ENCODE measurements around the gene NARS2. TPM values are rescaled to one million over a fixed set of nuclear protein-coding genes. Genes with fewer than 3 reads are reported as not detected.

Gene NARS2
- total RNA-seq, 3 donors from 2014 or later (not counting 1 experiment from before 2014, with no cell fraction given), result 6.5 to 9.6 (median 8.8) TPM

DNA sequence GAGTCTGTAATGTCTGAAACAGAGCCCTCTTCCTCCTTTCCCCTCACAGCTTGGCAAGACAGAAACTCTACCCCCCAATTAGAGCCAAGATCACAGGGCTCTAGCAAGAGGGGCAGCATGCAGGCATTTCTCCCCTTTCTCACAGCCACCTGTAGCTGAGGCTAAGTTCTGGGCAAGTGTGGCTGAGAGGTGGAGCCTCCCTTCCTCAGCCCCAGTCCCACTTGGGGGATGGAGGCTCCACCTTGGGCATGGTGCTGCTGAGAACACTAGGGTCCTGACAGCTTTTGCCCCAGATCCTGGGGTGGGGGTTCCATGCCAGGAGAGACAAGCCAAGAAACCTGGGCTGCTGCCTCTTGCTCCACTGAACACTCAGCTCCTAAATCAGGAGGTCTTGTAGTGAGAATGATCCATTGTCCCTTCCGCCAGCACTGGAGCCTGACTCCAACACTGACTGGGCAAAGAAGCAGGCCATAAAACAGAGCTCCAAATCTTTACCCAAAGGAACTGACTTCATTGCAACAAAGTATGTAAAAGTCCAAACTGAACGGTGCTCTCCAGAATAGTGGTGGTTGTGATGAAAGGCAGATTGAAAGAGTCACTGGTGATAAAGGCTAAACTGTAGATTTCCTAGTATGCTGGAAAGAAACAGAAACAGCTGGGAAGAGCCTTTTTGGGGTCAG is 25.6 kb downstream of the NARS2 start:
- no peak overlapping the region for H3K27ac Mint-ChIP-seq
- H3K36me3 Mint-ChIP-seq, result no peaks in the 10 kb centered on the region
- ATAC-seq (no peak), DNase-seq (no peak)
- no peaks in the 10 kb centered on the region for H3K27me3 Mint-ChIP-seq (ENCODE audit: low read depth in 2 of 2)
- H3K27ac ChIP-seq (ENCODE audit: low read length), result no peak overlapping the region
- no peak overlapping the region for H3K4me3 ChIP-seq (ENCODE audit: low read length)
- H3K4me1 ChIP-seq (ENCODE audit: control insufficient read depth, insufficient read depth, low read length), result no peaks in the 10 kb centered on the region
- H3K4me3 Mint-ChIP-seq, result no peak overlapping the region
- H3K9me3 ChIP-seq (ENCODE audit: control insufficient read depth, insufficient read depth, low read length), result no peaks in the 10 kb centered on the region
- H3K4me1 Mint-ChIP-seq, result peaks cover 0 to 4% of the 10 kb centered on the region in 2 donors
- intact Hi-C loops (cut with micrococcal nuclease), result no loop called here
- H3K27me3 ChIP-seq (ENCODE audit: control insufficient read depth, insufficient read depth, low read length), result no peaks in the 10 kb centered on the region
- H3K9me3 Mint-ChIP-seq, result no peaks in the 10 kb centered on the region
- H3K36me3 ChIP-seq (ENCODE audit: control insufficient read depth, insufficient read depth, low read length), result peaks cover 2% of the 10 kb centered on the region
- TF ChIP-seq, protein P1, sequence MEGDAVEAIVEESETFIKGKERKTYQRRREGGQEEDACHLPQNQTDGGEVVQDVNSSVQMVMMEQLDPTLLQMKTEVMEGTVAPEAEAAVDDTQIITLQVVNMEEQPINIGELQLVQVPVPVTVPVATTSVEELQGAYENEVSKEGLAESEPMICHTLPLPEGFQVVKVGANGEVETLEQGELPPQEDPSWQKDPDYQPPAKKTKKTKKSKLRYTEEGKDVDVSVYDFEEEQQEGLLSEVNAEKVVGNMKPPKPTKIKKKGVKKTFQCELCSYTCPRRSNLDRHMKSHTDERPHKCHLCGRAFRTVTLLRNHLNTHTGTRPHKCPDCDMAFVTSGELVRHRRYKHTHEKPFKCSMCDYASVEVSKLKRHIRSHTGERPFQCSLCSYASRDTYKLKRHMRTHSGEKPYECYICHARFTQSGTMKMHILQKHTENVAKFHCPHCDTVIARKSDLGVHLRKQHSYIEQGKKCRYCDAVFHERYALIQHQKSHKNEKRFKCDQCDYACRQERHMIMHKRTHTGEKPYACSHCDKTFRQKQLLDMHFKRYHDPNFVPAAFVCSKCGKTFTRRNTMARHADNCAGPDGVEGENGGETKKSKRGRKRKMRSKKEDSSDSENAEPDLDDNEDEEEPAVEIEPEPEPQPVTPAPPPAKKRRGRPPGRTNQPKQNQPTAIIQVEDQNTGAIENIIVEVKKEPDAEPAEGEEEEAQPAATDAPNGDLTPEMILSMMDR (IDR thresholded peaks at IDR 0.05), result no peak
- 94% methylated on average over 2 of the region's 2 CpGs for WGBS (ENCODE audit: insufficient coverage)

DNA sequence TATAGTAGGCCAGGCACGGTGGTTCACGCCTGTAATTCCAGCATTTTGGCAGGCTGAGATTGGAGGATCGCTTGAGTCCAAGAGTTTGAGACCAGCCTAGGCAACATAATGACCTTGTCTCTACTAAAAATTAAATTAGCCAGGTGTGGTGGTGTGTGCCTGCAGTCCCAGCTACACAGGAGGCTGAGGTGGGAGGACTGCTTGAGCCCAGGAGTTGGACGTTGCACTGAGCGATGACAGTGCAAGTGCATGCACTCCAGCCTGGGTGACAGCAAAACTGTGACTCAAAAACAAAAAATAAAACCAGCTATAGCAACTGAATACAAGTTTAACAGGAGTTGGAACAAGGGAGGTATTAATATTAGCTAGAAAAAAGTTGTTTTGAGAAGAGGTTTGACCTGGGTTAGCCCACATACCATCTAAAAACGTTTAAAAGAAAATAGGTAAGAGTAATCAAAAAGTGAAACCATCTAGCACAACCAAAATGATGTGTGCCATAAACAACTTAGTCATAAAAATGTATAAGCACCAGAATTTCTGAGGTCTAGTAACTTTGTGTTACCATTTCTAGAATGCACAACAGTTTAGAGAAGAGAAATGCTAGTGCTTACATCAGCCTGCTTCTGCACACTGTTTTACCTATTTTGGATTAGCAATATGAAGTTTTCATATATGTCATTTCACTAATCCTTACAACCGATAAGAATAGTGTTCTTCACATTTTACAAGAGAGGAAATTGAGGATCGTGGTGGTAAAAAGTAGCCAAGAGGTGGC is 26.5 kb downstream of the NARS2 start:
- H3K4me3 Mint-ChIP-seq, result no peak overlapping the region
- no peaks in the 10 kb centered on the region for H3K9me3 Mint-ChIP-seq
- no peaks in the 10 kb centered on the region for H3K9me3 ChIP-seq (ENCODE audit: control insufficient read depth, insufficient read depth, low read length)
- peaks cover 0 to 4% of the 10 kb centered on the region in 2 donors for H3K4me1 Mint-ChIP-seq
- TF ChIP-seq, protein P1 (IDR thresholded peaks at IDR 0.05), result no peak
- no peaks in the 10 kb centered on the region for H3K4me1 ChIP-seq (ENCODE audit: control insufficient read depth, insufficient read depth, low read length)
- WGBS (ENCODE audit: insufficient coverage), result over 99% methylated on average over 5 of the region's 8 CpGs
- H3K36me3 ChIP-seq (ENCODE audit: control insufficient read depth, insufficient read depth, low read length), result peaks cover 2% of the 10 kb centered on the region
- H3K27ac Mint-ChIP-seq, result no peak overlapping the region
- no peak overlapping the region for H3K4me3 ChIP-seq (ENCODE audit: low read length)
- no peaks in the 10 kb centered on the region for H3K27me3 Mint-ChIP-seq (ENCODE audit: low read depth in 2 of 2)
- ATAC-seq (no peak), DNase-seq (no peak)
- intact Hi-C loops (cut with micrococcal nuclease), result no loop called here
- H3K27me3 ChIP-seq (ENCODE audit: control insufficient read depth, insufficient read depth, low read length), result no peaks in the 10 kb centered on the region
- H3K27ac ChIP-seq (ENCODE audit: low read length), result no peak overlapping the region
- H3K36me3 Mint-ChIP-seq, result no peaks in the 10 kb centered on the region

DNA sequence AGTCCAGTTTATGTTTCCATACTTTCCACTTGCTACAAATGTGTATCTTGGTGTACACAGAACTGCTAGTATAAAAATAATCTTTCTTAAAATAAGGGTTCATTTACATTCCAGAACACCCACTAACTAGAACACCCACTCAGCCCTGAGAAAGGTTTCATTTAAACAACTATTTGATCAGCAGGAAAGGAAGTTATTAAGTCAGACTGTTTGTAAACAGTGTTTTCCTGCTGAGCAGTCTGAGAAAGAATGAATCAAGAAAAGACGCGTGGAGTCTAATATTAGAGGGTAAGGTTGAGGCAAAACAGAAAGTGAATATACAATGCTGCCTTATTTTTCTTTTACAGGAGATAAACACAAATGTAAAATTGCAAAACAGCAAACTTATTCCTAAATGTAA is 32.7 kb downstream of the NARS2 start:
- H3K4me3 Mint-ChIP-seq, result no peak overlapping the region
- H3K36me3 ChIP-seq (ENCODE audit: control insufficient read depth, insufficient read depth, low read length), result no peaks in the 10 kb centered on the region
- no peaks in the 10 kb centered on the region for H3K9me3 Mint-ChIP-seq
- no peak overlapping the region for H3K27ac Mint-ChIP-seq
- ATAC-seq, result no peak
- no peaks in the 10 kb centered on the region for H3K27me3 ChIP-seq (ENCODE audit: control insufficient read depth, insufficient read depth, low read length)
- H3K4me1 ChIP-seq (ENCODE audit: control insufficient read depth, insufficient read depth, low read length), result no peaks in the 10 kb centered on the region
- no peak for DNase-seq
- H3K4me1 Mint-ChIP-seq, result peaks cover 0 to 8% of the 10 kb centered on the region in 2 donors
- H3K36me3 Mint-ChIP-seq, result no peaks in the 10 kb centered on the region
- H3K27ac ChIP-seq (ENCODE audit: low read length), result no peak overlapping the region
- WGBS (ENCODE audit: insufficient coverage), result 56% methylated on average over 2 of the region's 2 CpGs
- H3K27me3 Mint-ChIP-seq (ENCODE audit: low read depth in 2 of 2), result no peaks in the 10 kb centered on the region
- no peaks in the 10 kb centered on the region for H3K9me3 ChIP-seq (ENCODE audit: control insufficient read depth, insufficient read depth, low read length)
- H3K4me3 ChIP-seq (ENCODE audit: low read length), result no peak overlapping the region
- TF ChIP-seq, protein P1 (IDR thresholded peaks at IDR 0.05), result no peak
- intact Hi-C loops (cut with micrococcal nuclease), result no loop called here

Measured in natural killer cell (primary cell).